Right ventricle myocardium inferior (tissue), 1 donor: ENCODE data around the gene KCNJ18. TPM values are rescaled to one million over a fixed set of nuclear protein-coding genes. Genes with fewer than 3 reads are reported as not detected.
"Not testable (repeated sequence)": the region's sequence is repeated elsewhere in the genome, so short reads cannot be mapped to it uniquely, and the experiment has no call there.

ENCODE experiments used
- ATAC-seq: fragments of 200-7000 bp; cut with Tn5 transposase; one replicate; pipeline ENCODE4 v1.9.1; 2020; ENCODE audit warnings: mild to moderate bottlenecking, moderate library complexity
- DNase-seq: peaks from one replicate; pipeline ENCODE4 v3.0.0; 2021; ENCODE audit errors: missing footprints
- intact Hi-C: fragments of 100-400 bp; cut with DNase I; formaldehyde crosslinking; loops from one replicate; pipeline ENCODE4 v1.11.0; 2022
- total RNA-seq: library from RNA; stranded (reverse); fragmentation: NEBNext Ultra II Directional; extraction: Animal tissue kit (Norgen Biotek cat#: 25700); gene quantifications from one replicate; pipeline ENCODE4 v1.2.1, GENCODE V29; 2021
- donor health status: DM: no; HTN: yes; CAD: no; lungs with severe emphysema.

KCNJ18 gene
- total RNA-seq, 1 donor from 2014 or later = not detected

GRCh38 chr17:21681576-21681975, 10.7 kb upstream of the KCNJ18 start:
- DNase-seq, ATAC-seq, intact Hi-C loops: not testable (repeated sequence)

- DNase-seq, intact Hi-C loops, ATAC-seq: not testable (repeated sequence)
Observed at GRCh38 chr17:21682130-21682529, 10.2 kb upstream of the KCNJ18 start.

GRCh38 chr17:21683142-21683712, 9.1 kb upstream of the KCNJ18 start:
- ATAC-seq, DNase-seq, intact Hi-C loops: not testable (repeated sequence)

GRCh38 chr17:21683897-21684296, 8.4 kb upstream of the KCNJ18 start:
- intact Hi-C loops, DNase-seq, ATAC-seq: not testable (repeated sequence)

- DNase-seq, intact Hi-C loops, ATAC-seq: not testable (repeated sequence)
Observed at GRCh38 chr17:21684384-21684783, 7.9 kb upstream of the KCNJ18 start.

- DNase-seq, ATAC-seq, intact Hi-C loops: not testable (repeated sequence)
Observed at GRCh38 chr17:21685061-21685795, 7.1 kb upstream of the KCNJ18 start.

GRCh38 chr17:21686165-21687015, 5.9 kb upstream of the KCNJ18 start:
- intact Hi-C loops = no loop called here
- DNase-seq (no peak), ATAC-seq (no peak)

- DNase-seq = no peak
Observed at GRCh38 chr17:21687136-21687953, 5.0 kb upstream of the KCNJ18 start.

GRCh38 chr17:21688293-21688949, 3.9 kb upstream of the KCNJ18 start:
- intact Hi-C loops = no loop called here
- DNase-seq (peak; percentile 60), ATAC-seq (no peak)

More at GRCh38 chr17:21687136-21687953, 5.0 kb upstream of the KCNJ18 start:
- peak; percentile 33 for ATAC-seq
- intact Hi-C loops = no loop called here

- intact Hi-C loops = no loop called here
- DNase-seq (peak; percentile 66), ATAC-seq (no peak)
Observed at GRCh38 chr17:21689604-21690003, 2.7 kb upstream of the KCNJ18 start.

- intact Hi-C loops, ATAC-seq: not testable (repeated sequence)
- peak; percentile 16 for DNase-seq
Observed at GRCh38 chr17:21690811-21691210, 1.5 kb upstream of the KCNJ18 start.

GRCh38 chr17:21691481-21691880, 842 bp upstream of the KCNJ18 start:
- ATAC-seq, intact Hi-C loops: not testable (repeated sequence)
- DNase-seq = peak; percentile 40

- ATAC-seq, intact Hi-C loops, DNase-seq: not testable (repeated sequence)
Observed at GRCh38 chr17:21692704-21693065, 362 bp downstream of the KCNJ18 start.

- peak; percentile 55 for DNase-seq
- intact Hi-C loops, ATAC-seq: not testable (repeated sequence)
Observed at GRCh38 chr17:21693391-21693796, 1.1 kb downstream of the KCNJ18 start.

- DNase-seq, ATAC-seq, intact Hi-C loops: not testable (repeated sequence)
Observed at GRCh38 chr17:21693937-21694336, 1.6 kb downstream of the KCNJ18 start.

- intact Hi-C loops, ATAC-seq, DNase-seq: not testable (repeated sequence)
Observed at GRCh38 chr17:21696227-21696626, 3.9 kb downstream of the KCNJ18 start.

- not testable (repeated sequence) for ATAC-seq
- DNase-seq = peak; percentile 22
Observed at GRCh38 chr17:21696842-21697507, 4.7 kb downstream of the KCNJ18 start.

More at GRCh38 chr17:21696842-21697507, 4.7 kb downstream of the KCNJ18 start:
- intact Hi-C loops = not testable (repeated sequence)
